HG03571 (cell line): ENCODE results near the gene SLC26A8.
"Not testable (repeated sequence)": the region's sequence is repeated elsewhere in the genome, so short reads cannot be mapped to it uniquely, and the experiment has no call there.

Source experiments
- ATAC-seq: cut with Tn5 transposase; IDR thresholded peaks from one replicate; pipeline ENCODE4 v1.9.1; 2021; ENCODE audit not compliant: unreplicated experiment

The SLC26A8 gene

DNA sequence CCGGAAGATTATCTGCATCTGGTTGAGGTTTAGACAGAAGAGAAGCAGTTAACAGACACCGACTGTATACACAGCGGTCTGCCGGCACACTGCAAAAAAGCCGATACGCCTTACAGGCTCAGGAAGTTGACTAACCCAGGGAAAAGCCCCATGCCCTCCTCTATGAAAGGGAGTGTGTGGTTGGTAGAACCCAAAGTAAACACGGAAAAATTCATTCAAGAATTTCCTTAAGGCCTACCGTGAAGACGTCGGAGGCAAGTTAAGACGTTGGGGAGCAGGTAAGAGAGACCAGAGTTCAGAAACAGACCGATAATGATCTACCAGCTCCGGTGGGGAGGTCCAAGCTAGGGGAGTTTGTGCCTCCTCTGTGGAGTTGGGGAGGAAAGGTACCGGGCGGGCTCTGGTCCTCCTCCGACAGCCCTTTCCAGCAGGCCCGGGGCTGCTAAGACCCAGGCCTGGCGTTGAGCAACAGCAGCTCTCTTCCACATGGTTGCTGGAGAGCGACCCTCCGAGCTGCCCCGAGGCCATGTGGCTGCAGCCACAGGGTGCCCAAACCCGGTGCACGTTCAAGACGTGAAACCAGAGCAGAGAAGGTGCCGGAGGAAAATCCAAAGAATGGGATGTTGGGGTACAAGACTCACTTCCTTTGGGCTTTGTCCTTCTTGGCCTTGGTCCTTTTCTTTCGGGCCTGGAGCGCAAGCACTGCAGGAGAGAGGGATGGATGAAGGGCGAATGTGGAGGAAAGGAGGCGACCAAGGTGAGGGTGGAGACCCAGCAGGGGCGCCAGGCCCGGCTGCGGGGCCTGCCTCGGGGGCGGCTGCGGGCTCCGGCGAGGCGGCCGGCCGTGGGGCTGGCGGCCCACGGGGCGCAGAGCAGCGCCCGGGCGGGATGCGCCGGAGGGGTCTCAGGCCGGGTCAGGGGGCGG lies 104.4 kb downstream of the SLC26A8 start:
- ATAC-seq, result peak; percentile 21

DNA sequence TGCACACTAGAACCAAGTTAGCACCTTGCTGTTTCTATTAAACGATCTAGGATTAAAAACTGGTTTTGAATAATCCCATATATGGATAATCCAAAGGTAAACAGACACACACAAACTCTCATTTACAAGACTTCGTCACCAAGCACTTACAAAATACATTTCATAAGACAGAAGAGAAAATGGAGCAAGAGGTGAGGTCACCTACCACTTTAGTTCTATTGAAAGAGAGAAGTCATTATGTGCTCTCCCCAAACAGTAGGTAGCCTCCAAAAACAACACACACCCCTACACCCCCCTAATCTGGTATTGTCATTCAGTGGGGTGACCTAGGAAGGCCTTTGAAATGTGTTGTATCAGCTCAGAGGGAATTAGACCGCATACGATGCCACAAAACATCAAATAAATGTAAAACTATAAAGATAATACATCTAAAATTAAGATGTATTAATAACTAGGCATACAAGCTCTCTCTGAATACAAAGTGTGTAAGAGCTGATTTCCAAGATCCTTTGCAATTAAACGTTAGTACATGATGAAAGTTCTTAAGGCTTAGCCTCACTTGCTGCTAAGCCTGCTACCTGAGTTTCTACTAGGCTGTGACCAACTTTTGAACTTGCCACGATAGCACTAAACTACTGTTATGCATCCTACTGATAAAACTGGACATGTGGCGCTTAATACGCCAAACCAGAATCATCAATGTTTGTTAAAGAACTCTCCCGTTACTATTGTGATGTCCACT lies 105.2 kb downstream of the SLC26A8 start:
- ATAC-seq, result peak; percentile 9

DNA sequence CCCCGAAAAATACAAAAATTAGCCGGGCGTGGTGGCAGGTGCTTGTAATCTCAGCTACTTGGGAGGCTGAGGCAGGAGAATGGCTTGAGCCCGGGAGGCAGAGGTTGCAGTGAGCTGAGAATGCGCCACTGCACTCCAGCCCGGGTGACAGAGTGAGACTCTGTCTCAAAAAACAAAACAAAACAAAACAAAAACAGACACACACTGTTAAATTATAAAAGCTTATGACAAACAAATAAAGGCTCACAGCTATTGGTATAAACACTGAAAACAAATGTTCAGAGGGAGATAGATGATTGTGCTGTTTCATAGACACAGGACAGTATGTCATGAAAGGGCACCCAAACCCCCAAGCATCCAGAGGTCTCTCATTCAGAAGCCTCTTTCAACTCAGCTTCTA lies 107.5 kb downstream of the SLC26A8 start:
- ATAC-seq, result not testable (repeated sequence)

DNA sequence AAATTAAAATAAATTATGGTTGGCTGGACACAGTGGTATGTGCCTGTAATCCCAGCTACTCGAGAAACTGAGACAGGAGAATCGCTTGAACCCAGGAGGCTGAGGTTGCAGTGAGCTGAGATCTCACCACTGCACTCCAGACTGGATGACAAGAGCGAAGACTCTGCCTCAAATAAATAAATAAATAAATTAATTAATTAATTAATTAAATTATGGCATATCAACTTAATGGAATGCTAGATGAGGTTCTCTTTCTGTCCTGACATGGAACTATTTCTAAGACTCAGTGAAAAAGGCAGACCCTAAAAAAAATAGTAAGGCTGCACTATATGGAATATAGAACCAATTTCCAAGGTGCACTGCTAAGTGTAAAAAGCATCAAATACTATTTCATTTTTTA lies 108.4 kb downstream of the SLC26A8 start:
- ATAC-seq, result no peak

DNA sequence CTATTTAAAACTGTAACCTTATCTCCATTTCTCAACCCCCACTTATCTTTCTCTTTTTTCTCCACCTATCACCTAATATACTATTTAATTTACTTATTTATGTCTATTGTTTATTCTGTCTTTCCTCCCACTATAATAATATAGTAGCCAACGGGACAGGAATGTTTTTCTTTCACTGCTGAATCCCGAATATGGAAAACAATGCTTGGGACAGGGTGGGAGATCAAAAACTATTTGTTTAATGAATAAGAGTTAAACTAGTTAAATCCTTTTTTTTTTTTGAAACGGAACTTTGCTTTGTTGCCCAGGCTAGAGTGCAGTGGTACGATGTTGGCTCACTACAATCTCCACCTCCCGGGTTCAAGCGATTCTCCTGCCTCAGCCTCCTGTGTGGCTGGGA lies 109.9 kb downstream of the SLC26A8 start:
- no peak for ATAC-seq

DNA sequence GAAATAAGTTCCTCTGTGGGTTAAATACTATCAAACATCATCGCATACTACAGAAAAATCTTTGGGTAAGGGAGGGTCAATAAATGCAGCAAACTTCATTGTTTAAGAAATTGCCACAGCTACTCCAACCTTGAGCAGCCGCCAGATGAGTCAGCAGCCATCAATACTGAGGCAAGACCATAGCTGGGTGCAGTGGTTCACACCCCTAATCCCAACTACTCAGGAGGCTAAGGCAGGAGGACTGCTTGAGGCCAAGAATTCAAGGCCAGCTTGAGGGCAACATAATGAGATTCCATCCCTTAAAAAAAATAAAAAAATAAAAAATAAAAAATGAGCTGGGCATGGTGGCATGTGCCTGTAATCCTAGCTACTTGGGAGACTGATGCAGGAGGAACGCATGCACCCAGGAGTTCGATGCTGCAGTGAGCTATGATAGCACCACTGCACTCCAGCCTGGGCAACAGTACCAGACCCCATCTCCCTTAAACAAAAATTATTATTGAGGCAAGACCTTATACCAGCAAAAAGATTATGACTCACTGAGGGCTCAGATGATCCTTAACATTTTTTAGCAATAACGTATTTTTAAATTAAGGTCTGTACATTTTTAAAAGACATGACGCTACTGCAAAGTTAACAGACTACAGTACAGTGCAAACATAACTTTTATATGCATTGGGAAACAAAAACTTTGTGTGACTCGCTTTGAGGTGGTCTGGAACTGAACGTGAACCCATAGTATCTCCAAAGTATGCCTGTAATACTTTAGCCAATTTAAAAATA lies 112.4 kb downstream of the SLC26A8 start:
- ATAC-seq, result no peak

DNA sequence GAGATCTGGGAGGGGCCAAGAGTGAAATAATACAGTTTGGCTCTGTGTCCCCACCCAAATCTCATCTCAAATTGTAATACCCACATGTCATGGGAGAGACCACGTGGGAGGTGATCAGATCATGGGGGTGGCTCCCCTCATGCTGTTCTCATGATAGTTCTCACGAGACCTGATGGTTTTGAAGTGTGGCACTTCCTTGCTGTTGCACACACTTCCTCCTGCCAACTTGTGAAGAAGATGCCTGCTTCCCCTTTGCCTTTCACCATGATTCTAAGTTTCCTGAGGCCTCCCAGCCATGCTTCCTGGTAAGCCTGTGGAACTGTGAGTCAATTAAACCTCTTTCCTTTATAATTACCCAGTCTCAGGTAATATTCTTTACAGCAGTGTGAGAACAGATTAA lies 114.9 kb downstream of the SLC26A8 start:
- not testable (repeated sequence) for ATAC-seq

DNA sequence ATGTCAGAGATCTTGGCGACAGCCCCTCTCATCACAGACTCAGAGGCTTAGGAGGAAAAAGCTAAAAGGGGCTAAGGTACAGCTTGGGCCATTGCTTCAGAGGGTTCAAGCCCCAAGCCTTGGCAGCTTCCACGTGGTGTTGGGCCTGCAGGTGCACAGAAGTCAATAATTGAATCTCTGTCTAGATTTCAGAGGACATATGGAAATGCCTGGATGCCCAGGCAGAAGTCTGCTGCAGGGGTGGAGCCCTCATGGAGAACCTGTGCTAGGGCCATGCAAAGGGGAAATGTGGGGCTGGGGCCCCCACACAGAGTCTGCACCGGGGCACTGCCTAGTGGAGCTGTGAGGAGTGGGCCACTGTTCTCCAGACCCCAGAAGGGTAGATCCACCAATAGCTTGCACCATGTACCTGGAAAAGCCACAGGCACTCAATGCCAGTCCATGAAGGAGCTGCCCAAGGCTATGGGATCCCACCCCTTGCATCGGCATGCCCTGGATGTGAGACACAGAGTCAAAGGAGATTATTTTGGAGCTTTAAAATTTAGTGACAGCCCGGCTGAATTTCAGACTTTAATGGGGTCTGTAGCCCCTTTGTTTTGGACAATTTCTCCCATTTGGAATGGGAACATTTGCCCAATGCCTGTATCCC lies 115.6 kb downstream of the SLC26A8 start:
- ATAC-seq, result not testable (repeated sequence)

DNA sequence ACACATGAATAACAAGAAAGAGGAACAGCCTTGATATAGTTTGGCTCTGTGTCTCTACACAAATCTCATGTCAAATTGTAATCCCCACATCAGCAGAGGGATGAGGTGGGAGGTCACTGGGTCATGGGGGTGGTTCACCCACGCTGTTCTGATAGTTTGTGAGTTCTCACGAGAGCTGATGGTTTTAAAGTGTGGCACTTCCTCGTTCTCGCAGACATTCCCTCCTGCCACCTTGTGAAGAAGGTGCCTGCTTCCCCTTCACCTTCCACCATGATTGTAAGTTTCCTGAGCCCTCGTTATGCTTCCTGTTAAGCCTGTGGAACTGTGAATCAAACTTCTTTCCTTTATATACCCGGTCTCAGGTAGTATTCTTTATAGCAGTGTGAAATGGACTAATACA lies 116.7 kb downstream of the SLC26A8 start:
- ATAC-seq, result no peak

DNA sequence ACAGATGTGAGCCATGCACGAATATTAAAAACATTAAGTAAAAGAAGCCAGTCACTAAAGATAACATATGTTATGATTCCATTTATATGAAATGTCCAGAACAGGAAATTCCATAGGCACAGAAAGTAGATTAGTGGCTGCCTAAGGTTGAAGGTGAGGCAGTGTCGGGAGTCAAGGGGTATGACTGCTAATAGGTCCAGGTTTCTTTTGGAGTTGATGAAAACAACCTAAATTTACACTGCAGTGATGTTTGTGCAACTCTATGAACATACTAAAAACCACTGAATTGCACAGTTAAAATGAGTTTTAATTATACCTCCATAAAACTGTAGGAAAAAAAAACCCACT lies 118.0 kb downstream of the SLC26A8 start:
- no peak for ATAC-seq

DNA sequence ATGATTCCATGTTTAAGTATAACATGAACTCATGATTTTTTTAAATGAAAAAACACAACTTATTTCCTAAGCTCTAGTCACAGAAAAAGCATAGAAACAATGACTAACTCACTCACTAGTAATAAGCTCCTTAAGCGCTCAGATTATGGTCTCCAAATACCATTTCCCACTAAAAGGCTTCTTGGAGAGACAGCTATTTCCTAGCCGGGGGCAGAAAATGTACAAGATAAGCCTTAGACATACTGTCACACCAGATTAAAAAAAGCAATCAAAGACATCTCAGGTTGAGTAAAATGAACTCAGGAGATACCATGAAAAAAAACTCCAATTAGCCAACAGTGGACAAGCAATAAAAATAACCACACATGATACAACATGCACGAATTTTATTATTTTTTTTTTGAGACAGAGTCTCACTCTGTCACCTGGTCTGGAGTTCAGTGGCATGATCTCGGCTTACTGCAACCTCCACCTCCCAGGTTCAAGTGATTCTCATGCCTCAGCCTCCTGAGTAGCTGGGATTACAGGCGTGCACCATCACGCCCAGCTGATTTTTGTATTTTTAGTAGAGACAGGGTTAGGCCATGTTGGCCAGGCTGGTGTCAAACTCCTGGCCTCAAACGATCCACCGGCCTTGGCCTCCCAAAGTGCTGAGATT lies 118.5 kb downstream of the SLC26A8 start:
- ATAC-seq, result no peak

DNA sequence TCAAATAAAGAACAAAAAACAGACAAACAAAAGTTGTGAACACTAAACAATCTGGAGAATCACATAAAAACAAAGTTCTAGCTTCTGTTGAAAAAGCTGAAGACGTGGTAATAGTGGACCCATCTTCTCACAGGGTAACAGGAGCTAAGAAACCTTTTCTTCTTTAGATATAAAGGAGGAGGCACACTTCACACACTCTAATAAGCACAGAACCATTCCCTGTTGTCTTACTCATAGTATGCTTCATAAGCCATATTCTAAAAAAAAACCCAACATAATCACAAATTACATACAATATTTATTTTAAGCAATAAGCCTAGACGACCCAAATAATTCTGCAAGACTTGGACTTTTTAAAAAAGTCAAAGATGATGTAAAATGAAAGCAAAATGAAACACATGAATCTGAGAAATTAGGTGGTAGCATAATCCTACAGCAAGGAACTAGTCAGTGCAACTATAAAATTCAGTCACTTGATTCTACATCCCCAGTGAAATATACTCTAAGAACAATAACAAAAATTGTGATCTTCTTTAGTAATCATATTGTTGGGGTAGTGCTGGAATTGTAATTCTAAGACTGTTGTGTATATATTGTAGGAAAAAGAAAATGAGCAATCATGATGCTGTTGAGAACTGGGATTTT lies 119.2 kb downstream of the SLC26A8 start:
- ATAC-seq, result no peak

DNA sequence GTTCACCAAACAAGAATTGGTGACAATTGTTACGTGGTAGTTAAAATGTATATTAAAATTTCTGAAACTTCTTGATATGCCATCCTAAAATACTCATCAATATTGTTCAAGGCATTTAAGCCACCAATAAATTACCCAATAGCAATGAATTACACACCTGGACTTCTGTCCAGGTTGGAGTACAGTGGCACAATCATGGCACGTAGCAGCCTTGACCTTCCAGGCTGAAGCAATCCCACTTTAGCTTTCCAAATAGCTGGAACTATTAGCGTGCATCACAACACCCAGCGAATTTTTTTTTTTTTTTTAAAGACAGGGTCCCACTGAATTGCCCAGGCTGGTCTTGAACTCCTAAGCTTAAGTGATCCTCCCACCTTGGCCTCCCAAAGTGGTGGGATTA lies 120.8 kb downstream of the SLC26A8 start:
- ATAC-seq, result no peak

DNA sequence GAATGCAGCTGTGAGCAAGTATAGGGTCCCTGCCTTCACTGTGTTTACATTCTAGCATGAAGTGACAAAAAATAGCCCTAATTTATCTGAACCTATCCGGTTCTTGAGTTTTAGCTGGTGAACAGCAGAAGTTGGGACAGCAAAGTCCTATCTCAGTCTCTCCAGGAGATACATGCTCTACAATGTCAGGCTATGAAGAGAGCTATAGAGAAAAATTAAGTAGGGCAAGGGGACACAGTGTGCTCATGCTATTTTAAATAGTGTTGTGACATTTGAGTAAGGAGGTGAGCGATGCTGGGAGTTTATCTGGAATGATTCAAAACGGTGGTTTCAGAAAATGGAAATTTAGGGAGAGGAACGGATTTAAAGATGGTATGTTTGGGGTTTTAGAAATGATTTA lies 124.0 kb downstream of the SLC26A8 start:
- ATAC-seq, result no peak

DNA sequence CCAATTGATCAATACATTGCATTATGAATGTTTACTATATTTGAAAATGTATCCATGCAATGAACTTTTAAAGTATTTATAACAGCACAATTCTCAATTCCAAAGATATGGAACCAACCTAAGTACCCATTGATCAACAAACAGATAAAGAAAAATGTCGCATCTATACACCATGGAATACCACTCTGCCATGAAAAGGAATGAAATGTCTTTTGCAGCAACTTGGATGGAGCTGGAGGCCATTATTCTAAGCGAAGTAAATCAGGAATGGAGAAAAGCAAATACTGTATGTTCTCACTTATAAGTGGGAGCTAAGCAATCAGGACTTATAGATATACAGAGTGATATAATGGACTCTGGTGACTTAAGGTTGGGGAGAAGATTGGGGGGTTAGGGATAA lies 126.4 kb downstream of the SLC26A8 start:
- no peak for ATAC-seq

DNA sequence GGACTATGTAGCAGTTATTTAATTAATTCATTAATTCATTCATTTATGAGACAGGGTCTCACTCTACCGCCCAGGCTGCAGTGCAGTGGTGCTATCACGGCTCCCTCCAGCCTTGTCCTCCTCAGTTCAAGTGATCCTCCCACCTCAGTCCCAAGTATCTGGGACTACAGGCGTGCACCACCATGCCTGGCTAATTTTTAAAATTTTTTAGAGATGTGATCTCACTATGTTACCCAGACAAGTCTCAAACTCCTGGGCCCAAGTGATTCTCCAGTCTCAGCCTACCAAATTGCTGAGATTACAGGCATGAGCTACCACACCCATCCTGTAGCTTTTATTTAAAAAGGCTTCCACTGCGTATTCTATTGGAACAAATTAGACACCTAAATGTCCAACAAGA lies 127.0 kb downstream of the SLC26A8 start:
- no peak for ATAC-seq

DNA sequence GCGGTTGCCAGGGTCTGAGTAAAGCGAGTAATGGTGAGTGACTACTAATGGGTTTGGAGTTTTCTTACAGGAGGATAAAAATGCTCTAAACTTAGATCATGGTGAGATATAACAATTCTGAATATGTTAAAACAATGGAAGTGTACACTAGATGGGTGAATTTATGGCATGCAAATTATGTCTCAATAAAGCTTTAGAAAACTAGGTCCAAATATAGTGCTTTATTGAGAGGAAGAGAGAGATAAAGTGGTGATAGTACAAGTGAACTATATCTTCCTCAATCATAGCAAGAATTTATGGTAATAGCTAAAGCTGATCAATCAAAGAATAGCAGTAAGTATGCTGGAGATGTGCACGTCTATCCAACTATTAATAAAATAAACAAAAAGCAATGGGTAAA lies 127.4 kb downstream of the SLC26A8 start:
- ATAC-seq, result no peak

DNA sequence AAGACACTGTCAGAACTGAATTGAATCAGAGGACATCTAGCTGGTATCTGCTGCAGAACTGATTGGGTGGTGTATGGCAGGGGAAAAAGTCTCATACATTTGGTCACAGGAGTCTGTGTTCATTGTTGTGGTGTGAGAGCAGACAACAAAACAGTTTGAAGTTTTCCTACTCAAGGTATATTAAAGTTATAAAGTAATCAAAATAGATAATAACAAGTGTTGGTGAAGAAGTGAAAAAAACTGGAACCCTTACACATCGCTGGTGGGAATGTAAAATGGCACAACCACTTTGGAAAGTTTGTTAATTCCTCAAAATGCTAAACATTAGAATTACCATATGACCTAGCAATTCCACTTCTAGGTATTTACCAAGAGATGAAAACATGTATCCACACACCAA lies 128.2 kb downstream of the SLC26A8 start:
- ATAC-seq, result no peak

DNA sequence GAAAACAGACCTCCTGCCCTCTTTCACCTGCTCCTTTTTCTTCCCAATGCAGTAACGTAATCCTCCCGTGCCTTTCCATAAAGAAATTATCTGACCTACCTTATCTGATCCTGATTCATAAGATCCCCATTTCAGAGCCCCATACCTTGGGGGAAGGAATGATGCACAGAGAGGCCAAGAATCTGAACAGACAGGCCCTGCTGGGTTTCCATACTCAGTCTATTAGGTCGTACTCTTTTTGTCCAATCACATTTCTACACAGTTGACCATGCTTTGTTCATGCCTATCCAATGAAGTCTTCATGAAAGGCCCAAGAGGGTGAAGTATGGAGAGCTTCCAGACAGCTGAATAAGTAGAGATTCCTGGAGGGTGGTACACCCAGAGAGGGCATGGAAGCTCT lies 128.9 kb downstream of the SLC26A8 start:
- ATAC-seq, result no peak

DNA sequence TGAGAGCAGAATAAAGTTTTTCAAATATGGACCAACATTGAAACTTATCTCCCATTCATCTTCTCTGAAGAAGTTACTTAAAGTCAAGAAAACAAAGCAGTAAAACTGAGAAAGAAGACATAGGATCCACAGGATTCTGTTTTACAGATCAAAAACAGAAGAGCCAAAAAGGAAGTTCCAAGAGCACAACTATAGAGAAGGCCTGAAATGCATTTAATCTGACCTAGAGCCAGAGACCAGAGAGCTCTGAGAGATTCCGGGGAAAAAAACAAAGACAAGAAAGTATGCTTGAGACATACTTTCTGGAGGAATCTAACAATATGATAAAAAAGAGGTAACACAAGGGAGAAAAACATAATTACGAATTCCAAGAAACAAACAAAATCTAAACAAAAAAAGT lies 129.7 kb downstream of the SLC26A8 start:
- ATAC-seq, result no peak
